Esophagus squamous epithelium (tissue), 5 donors: ENCODE measurements around the gene AMZ1. TPM values are rescaled to one million over a fixed set of nuclear protein-coding genes. Genes with fewer than 3 reads are reported as not detected.

ENCODE experiments used
- DNase-seq: peaks from one replicate; lab custom pipeline; 2025; lab: John Stamatoyannopoulos, UW
- H3K27ac ChIP-seq, 4 donors: fragments of 200-600 bp; sonication (generic); one replicate each; pipeline ENCODE4 v1.5.1; 2016 to 2019; ENCODE audit warnings: mild to moderate bottlenecking in 1 of 4
- H3K27me3 ChIP-seq, 4 donors: fragments of 200-600 bp; sonication (generic); 1 replicate in 3 of 4; 2 replicates in 1 of 4; pipeline versions ENCODE4 v1.5.1 to v1.6.0; 2017 to 2021; ENCODE audit warnings: antibody characterized with exemption in 1 of 4
- H3K36me3 ChIP-seq, 3 donors: fragments of 200-600 bp; sonication (generic); one replicate each; pipeline ENCODE4 v1.5.1; 2016 to 2019
- H3K4me1 ChIP-seq, 3 donors: fragments of 200-600 bp; sonication (generic); one replicate each; pipeline ENCODE4 v1.5.1; 2017 to 2019
- H3K4me3 ChIP-seq, 4 donors: fragments of 200-600 bp; sonication (generic); 1 replicate in 3 of 4; 2 replicates in 1 of 4; pipeline ENCODE4 v1.5.1; 2016 to 2019; ENCODE audit warnings: mild to moderate bottlenecking in 2 of 4, moderate library complexity in 1 of 4
- H3K9me3 ChIP-seq, 3 donors: fragments of 200-600 bp; sonication (generic); one replicate each; pipeline ENCODE4 v1.5.1; 2016 to 2019
- POLR2A ChIP-seq, 4 donors: fragments of 450-650 bp; IDR thresholded peaks; one replicate each; pipeline ENCODE4 v1.6.1; 2017; ENCODE audit warnings: antibody characterized with exemption in 4 of 4, mild to moderate bottlenecking in 4 of 4, moderate library complexity in 3 of 4
- WGBS, 2 donors: methylation state at CpG; one replicate each; pipeline ENCODE4 v1.1.5; 2018; 5-methylcytosine and 5-hydroxymethylcytosine counted together
- intact Hi-C: fragments of 100-400 bp; cut with DNase I; formaldehyde crosslinking; loops from one replicate; pipeline ENCODE4 v1.15.0; 2022
- total RNA-seq, 4 donors: library from RNA; depleted of rRNA; stranded (reverse); fragments of >200 nt; gene quantifications; one replicate each; pipeline ENCODE4 v1.1.0, GENCODE V29; 2016
- TF ChIP-seq, protein P1 (sequence below), 6 experiments: fragments of 450-650 bp in 4 of 6; fragments of 200-600 bp in 2 of 6; sonication (generic) in 2 of 6; IDR thresholded peaks; one replicate each; pipeline ENCODE4 v1.5.1; 2016 to 2019; ENCODE audit warnings: antibody characterized with exemption in 6 of 6, mild to moderate bottlenecking in 4 of 6, moderate library complexity in 4 of 6
- donor health status: DM: yes; HTN: yes; CAD: no.

The AMZ1 gene
- total RNA-seq, 4 donors from 2014 or later = 0.12 to 0.19 TPM; not detected in 2

DNA sequence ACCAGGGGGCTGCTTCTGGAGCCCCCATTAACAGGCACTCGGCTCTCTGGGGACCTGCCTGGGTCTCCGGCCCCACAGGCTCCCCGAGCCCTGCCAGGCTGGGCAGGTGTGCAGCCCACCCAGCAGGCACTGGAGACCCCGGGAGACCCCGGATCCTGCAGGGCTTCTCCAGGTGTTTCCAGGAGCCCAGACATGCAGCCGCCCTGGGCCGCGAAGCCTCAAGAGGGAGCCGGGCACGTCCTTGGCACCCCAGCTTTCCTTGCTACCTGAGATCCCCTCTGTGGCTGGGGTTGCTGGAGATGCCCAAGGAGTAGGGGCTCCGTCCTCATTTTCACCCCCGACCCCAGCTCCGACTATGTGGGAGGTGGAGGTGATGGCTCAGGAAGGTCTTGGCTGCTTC is 7.7 kb upstream of the AMZ1 start:
- DNase-seq = no peak
- Histone ChIP-seq H3K4me3 (no peak overlapping the region), H3K27ac (no peak overlapping the region), H3K9me3 (no peaks in the 10 kb centered on the region), H3K27me3 (peaks cover 0 to 68% (median 0%) of the 10 kb centered on the region in 4 donors), H3K4me1 (peaks cover 0 to 16% (median 0%) of the 10 kb centered on the region in 3 donors), H3K36me3 (no peaks in the 10 kb centered on the region)
- 69% methylated on average over 5 of the region's 13 CpGs; no CpG with 5 or more reads in 1 of the 2 donors for WGBS, 2 donors
- TF ChIP-seq, protein P1, sequence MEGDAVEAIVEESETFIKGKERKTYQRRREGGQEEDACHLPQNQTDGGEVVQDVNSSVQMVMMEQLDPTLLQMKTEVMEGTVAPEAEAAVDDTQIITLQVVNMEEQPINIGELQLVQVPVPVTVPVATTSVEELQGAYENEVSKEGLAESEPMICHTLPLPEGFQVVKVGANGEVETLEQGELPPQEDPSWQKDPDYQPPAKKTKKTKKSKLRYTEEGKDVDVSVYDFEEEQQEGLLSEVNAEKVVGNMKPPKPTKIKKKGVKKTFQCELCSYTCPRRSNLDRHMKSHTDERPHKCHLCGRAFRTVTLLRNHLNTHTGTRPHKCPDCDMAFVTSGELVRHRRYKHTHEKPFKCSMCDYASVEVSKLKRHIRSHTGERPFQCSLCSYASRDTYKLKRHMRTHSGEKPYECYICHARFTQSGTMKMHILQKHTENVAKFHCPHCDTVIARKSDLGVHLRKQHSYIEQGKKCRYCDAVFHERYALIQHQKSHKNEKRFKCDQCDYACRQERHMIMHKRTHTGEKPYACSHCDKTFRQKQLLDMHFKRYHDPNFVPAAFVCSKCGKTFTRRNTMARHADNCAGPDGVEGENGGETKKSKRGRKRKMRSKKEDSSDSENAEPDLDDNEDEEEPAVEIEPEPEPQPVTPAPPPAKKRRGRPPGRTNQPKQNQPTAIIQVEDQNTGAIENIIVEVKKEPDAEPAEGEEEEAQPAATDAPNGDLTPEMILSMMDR (IDR thresholded peaks at IDR 0.05) = no peak
- no peak for TF ChIP-seq POLR2A (IDR thresholded peaks at IDR 0.05)
- intact Hi-C loops = loop anchor here (10.0 kb wide), 1 partner anchor 225 kb away; no protein-coding TSS in a partner anchor

DNA sequence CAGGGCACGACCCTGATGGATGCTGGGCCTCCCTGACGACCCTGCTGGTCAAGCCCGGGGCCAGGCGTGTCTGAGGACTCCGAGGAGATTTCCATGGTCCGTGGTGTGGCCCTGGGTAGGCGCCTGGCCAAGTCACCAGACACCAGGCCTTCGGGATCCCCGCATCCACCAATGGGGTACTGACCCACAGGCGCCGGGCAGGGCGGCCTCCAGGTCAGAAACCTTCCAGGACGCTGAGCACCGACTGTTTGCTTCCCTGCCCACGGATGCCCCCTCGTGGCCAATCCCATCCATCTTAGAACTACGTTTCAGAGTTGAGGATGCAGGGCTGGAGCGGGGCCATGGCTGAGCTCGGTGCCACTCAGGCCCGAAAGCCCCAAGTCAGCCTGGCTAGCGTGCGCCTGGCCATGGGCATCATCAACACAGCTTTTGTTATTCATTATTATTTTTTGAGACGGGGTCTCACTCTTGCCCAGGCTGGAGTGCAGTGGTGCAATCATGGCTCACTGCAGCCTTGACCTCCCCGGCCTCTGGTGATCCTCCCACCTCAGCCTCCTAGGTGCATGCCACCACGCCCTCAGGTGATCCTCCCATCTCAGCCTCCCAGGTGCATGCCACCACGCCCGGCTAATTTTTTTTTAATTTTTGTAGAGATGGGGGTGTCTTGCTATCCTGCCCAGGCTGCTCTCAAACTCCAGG is 7.1 kb upstream of the AMZ1 start:
- 22 to 35% methylated on average over 13 of the region's 27 CpGs for WGBS, 2 donors
- Histone ChIP-seq H3K4me3 (no peak overlapping the region), H3K27ac (no peak overlapping the region), H3K27me3 (peaks cover 0 to 74% (median 0%) of the 10 kb centered on the region in 4 donors), H3K4me1 (peaks cover 0 to 16% (median 0%) of the 10 kb centered on the region in 3 donors), H3K36me3 (no peaks in the 10 kb centered on the region), H3K9me3 (no peaks in the 10 kb centered on the region)
- no peak for TF ChIP-seq POLR2A (IDR thresholded peaks at IDR 0.05)
- TF ChIP-seq, protein P1 (IDR thresholded peaks at IDR 0.05) = peak; percentile 30 to 77 (median 72)
- intact Hi-C loops = loop anchor here (10.0 kb wide), 1 partner anchor 226 kb away; no protein-coding TSS in a partner anchor
- no peak for DNase-seq

DNA sequence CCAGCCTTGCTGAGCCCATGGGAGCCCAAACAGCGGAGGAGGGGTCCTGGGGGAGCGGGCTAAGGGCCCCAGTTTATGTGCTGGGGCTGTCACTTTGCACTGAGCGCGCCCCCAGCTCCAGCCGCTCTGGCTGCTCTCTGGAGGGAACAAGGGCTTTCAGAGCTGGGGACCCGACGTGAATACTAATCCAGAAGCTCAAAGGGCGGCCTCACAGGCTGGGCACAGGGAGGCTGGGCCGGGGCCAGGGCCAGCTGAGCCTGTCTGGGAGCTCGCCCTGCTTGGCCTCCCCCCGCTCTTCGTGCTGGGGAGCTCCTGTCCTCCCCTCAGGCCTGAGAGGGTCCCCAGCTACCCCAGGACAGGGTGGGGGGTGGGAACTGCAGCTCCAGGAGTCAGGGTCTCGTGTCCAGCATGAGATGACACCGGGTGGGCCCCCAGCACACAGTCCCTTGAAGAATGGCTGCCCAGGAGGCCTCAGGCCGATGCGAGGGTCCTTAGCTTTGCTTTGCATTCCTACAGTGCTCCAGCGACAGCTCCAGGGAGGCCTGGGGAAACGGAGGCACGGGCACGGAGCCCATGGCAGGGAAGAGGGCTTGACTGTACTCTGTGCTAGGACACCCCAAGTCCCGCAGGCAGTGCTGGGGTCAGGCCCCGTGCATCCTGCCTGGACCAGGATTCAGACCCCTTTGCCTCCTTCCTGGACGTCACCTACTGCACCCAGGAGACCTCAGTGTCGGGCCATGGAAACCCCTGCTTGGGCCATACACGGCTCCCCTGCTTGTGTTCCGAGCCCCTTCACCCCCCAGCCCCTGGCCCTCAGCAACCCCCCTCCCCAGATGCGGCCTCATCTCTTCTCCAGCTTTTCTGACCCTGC is 5.8 kb upstream of the AMZ1 start:
- H3K36me3 ChIP-seq = no peaks in the 10 kb centered on the region
- H3K9me3 ChIP-seq = no peaks in the 10 kb centered on the region
- H3K27me3 ChIP-seq = peaks cover 0 to 87% (median under 1%) of the 10 kb centered on the region in 4 donors
- WGBS, 2 donors = 76 to 79% methylated on average over 10 to 24 of the region's 27 CpGs
- no peak overlapping the region for H3K27ac ChIP-seq
- H3K4me3 ChIP-seq = no peak overlapping the region
- intact Hi-C loops = loop anchor here (10.0 kb wide), 1 partner anchor 227 kb away; no protein-coding TSS in a partner anchor
- no peak for TF ChIP-seq POLR2A (IDR thresholded peaks at IDR 0.05)
- TF ChIP-seq, protein P1 (IDR thresholded peaks at IDR 0.05) = no peak
- DNase-seq = no peak
- peaks cover 0 to 18% (median 0%) of the 10 kb centered on the region in 3 donors for H3K4me1 ChIP-seq

DNA sequence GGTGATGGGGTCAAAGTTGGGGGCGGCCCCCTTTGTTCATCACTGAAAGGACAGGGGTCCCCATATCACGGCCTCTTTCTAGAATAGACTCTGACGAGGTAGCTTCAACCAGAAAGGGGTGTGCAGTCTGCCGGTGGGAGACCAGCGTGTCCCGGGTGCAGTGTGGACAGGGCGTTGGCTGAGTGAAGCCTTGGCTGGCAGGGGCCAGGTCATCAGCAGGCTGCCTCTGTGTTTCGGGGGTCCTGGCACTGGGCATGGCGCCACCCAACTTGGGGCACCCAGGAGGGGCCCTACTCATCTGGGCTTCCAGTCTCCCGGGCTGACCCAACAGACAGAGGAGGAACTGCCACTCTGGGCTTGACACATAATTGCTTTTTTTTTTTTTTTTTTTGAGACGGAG is 3.5 kb upstream of the AMZ1 start:
- WGBS, 2 donors = 73 to 77% methylated on average over 5 to 11 of the region's 11 CpGs
- TF ChIP-seq, protein P1 (IDR thresholded peaks at IDR 0.05) = no peak
- TF ChIP-seq POLR2A (IDR thresholded peaks at IDR 0.05) = no peak
- intact Hi-C loops = loop anchor here (10.0 kb wide), 1 partner anchor 230 kb away; no protein-coding TSS in a partner anchor
- no peak overlapping the region for H3K27ac ChIP-seq
- no peak for DNase-seq
- no peak overlapping the region for H3K4me3 ChIP-seq
- no peaks in the 10 kb centered on the region for H3K9me3 ChIP-seq
- peaks cover 3 to 98% (median 16%) of the 10 kb centered on the region in 4 donors for H3K27me3 ChIP-seq
- H3K4me1 ChIP-seq = peaks cover 7 to 35% (median 15%) of the 10 kb centered on the region in 3 donors
- H3K36me3 ChIP-seq = no peaks in the 10 kb centered on the region
